GM23248 (cell line): ENCODE data around the gene COL19A1. TPM values are rescaled to one million over a fixed set of nuclear protein-coding genes. Genes with fewer than 3 reads are reported as not detected.

Experiments used
- DNase-seq: peaks from one replicate; pipeline ENCODE4 v3.0.0-alpha.2; 2015
- H2AFZ ChIP-seq: fragments of 200-600 bp; sonication (generic); 2 replicates; pipeline ENCODE4 v1.6.1; 2016; ENCODE audit warnings: antibody characterized with exemption
- H3F3A ChIP-seq: fragments of 200-600 bp; sonication (generic); 2 replicates; pipeline ENCODE4 v1.6.1; 2016; ENCODE audit warnings: mild to moderate bottlenecking, antibody characterized with exemption, mixed run types; ENCODE audit not compliant: insufficient read depth
- H3K27ac ChIP-seq: fragments of 200-600 bp; sonication (generic); 2 replicates; pipeline ENCODE4 v1.5.1; 2016; ENCODE audit warnings: mild to moderate bottlenecking
- H3K27me3 ChIP-seq: fragments of 200-600 bp; sonication (generic); replicated peaks from 2 replicates; pipeline ENCODE4 v1.6.1; 2016; ENCODE audit warnings: mild to moderate bottlenecking; ENCODE audit not compliant: insufficient read depth
- H3K36me3 ChIP-seq: fragments of 200-600 bp; sonication (generic); 2 replicates; pipeline ENCODE4 v1.6.1; 2016; ENCODE audit warnings: low read depth, mild to moderate bottlenecking
- H3K4me1 ChIP-seq: fragments of 200-600 bp; sonication (generic); 2 replicates; pipeline ENCODE4 v1.6.1; 2016; ENCODE audit warnings: mild to moderate bottlenecking; ENCODE audit not compliant: insufficient read depth
- H3K4me2 ChIP-seq: fragments of 200-600 bp; sonication (generic); one replicate; pipeline ENCODE4 v1.6.1; 2016; ENCODE audit warnings: mild to moderate bottlenecking; ENCODE audit not compliant: unreplicated experiment
- H3K4me3 ChIP-seq: fragments of 200-600 bp; sonication (generic); 2 replicates; pipeline ENCODE4 v1.5.1; 2016; ENCODE audit warnings: mild to moderate bottlenecking
- H3K79me2 ChIP-seq: fragments of 200-600 bp; sonication (generic); 2 replicates; pipeline ENCODE4 v1.6.1; 2016; ENCODE audit warnings: mild to moderate bottlenecking; ENCODE audit not compliant: insufficient read depth
- H3K9ac ChIP-seq: fragments of 200-600 bp; sonication (generic); 2 replicates; pipeline ENCODE4 v1.6.1; 2016; ENCODE audit warnings: mild to moderate bottlenecking
- H3K9me2 ChIP-seq: fragments of 200-600 bp; sonication (generic); 2 replicates; pipeline ENCODE4 v1.6.1; 2016; ENCODE audit warnings: mixed run types, mild to moderate bottlenecking, moderate library complexity; ENCODE audit not compliant: insufficient read depth
- H3K9me3 ChIP-seq: fragments of 200-600 bp; sonication (generic); one replicate; pipeline ENCODE4 v1.6.1; 2017; ENCODE audit warnings: low read depth
- H4K20me1 ChIP-seq: fragments of 200-600 bp; sonication (generic); 2 replicates; pipeline ENCODE4 v1.6.0; 2016; ENCODE audit not compliant: insufficient read depth
- EZH2 ChIP-seq: fragments of 200-600 bp; sonication (generic); IDR thresholded peaks from 2 replicates; pipeline ENCODE4 v1.6.1; 2018; ENCODE audit warnings: antibody characterized with exemption, mild to moderate bottlenecking; ENCODE audit not compliant: insufficient read depth, poor library complexity, severe bottlenecking
- EZH2phosphoT487 ChIP-seq: fragments of 200-600 bp; sonication (generic); IDR thresholded peaks from 2 replicates; pipeline ENCODE4 v1.6.1; 2018; ENCODE audit warnings: antibody characterized with exemption, moderate library complexity, mild to moderate bottlenecking, low read depth; ENCODE audit not compliant: insufficient read depth
- WGBS, 2 experiments: methylation state at CpG; one replicate each; pipeline ENCODE4 v1.1.6; 2015 to 2017; ENCODE audit warnings: low lambda C conversion rate in 2 of 2, low coverage in 1 of 2; ENCODE audit errors: missing lambda C conversion rate in 2 of 2; 5-methylcytosine and 5-hydroxymethylcytosine counted together
- in situ Hi-C: fragments of 300-500 bp; cut with MboI; formaldehyde crosslinking; loops from 2 replicates; pipeline ENCODE4 v1.15.0; 2020
- polyA plus RNA-seq: library from polyadenylated mRNA; unstranded; fragments of >200 nt; fragmentation: Nextera tagmentation; extraction: Ambion mirVana; gene quantifications from 2 replicates; pipeline ENCODE4 v1.2.1, GENCODE V29; 2016
- total RNA-seq: library from RNA; depleted of rRNA; stranded (reverse); fragments of >200 nt; shearing (Covaris generic); gene quantifications from 2 replicates; pipeline ENCODE4 v1.2.3, GENCODE V29; 2014

The COL19A1 gene
- total and polyA plus RNA-seq, 2 experiments from 2014 or later = not detected

DNA sequence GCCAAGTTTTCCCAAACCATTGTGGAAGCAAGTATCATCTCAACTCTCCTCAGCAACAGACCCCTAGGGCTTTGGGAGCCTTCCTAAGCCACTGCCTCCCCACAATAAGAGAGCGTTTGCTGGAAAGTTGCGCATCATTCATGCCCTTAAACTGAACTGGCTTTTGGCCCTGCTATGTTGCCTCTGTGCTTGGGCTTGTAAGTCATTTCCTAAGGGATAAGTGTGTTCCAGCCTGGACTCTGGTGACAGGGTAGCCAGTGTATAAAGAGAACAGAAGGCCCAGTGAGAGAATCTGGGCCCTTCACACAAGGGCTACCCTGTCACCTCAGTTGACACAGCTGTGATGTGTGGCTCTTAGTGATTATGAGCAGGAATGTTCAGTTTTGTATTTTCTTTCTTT, 358.7 kb downstream of the COL19A1 start:
- in situ Hi-C loops = no loop called here
- H4K20me1 ChIP-seq = no peaks in the 10 kb centered on the region
- WGBS, 2 experiments = 2 to 15% methylated on average over 2 of the region's 2 CpGs

DNA sequence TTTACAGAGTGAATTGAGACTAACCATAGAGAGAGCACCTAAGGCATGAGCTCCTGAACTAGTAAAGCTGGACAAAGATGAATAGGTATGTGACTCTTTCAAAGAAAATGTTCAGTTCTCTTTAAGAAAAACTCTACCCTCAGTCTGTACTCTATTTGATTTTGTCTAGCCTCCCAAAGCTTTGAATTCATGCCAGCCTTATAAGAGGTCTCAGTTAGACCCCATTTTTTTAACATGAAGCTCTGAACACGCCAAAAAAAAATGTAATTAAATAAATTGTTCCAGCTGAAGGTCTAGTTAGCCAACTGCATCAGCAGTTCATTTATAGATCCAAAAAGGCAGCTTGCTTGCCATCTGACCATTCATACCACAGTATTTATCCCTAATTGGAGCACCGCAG, 365.0 kb downstream of the COL19A1 start:
- TF ChIP-seq EZH2phosphoT487 (no peak), EZH2 (no peak)
- Histone ChIP-seq H4K20me1 (no peaks in the 10 kb centered on the region), H2AFZ (no peak overlapping the region), H3K79me2 (no peaks in the 10 kb centered on the region), H3K27me3 (0 out of 2 replicates have a peak, but pooled peaks cover 8% of the 10 kb centered on the region), H3K27ac (no peak overlapping the region), H3K9me3 (no peaks in the 10 kb centered on the region), H3F3A (no peaks in the 10 kb centered on the region), H3K4me2 (no peak overlapping the region), H3K36me3 (no peaks in the 10 kb centered on the region), H3K9me2 (no peaks in the 10 kb centered on the region), H3K9ac (no peak overlapping the region), H3K4me1 (no peaks in the 10 kb centered on the region), H3K4me3 (no peak overlapping the region)
- WGBS, 2 experiments = 0 to 5% methylated on average over 2 of the region's 2 CpGs
- in situ Hi-C loops = no loop called here
- no peak for DNase-seq

More for the DNA sequence above, 358.7 kb downstream of the COL19A1 start:
- no peaks in the 10 kb centered on the region for H3K79me2 ChIP-seq
- DNase-seq = no peak
- TF ChIP-seq EZH2phosphoT487 = no peak
- TF ChIP-seq EZH2 = no peak
- no peaks in the 10 kb centered on the region for H3K9me3 ChIP-seq
- 0 out of 2 replicates have a peak, but pooled peaks cover 20% of the 10 kb centered on the region for H3K27me3 ChIP-seq
- H3K36me3 ChIP-seq = no peaks in the 10 kb centered on the region
- H3K4me3 ChIP-seq = no peak overlapping the region
- no peak overlapping the region for H3K27ac ChIP-seq
- H3K9me2 ChIP-seq = no peaks in the 10 kb centered on the region
- H3K4me2 ChIP-seq = no peak overlapping the region
- H3F3A ChIP-seq = no peaks in the 10 kb centered on the region
- H2AFZ ChIP-seq = no peak overlapping the region
- no peaks in the 10 kb centered on the region for H3K4me1 ChIP-seq
- no peak overlapping the region for H3K9ac ChIP-seq

DNA sequence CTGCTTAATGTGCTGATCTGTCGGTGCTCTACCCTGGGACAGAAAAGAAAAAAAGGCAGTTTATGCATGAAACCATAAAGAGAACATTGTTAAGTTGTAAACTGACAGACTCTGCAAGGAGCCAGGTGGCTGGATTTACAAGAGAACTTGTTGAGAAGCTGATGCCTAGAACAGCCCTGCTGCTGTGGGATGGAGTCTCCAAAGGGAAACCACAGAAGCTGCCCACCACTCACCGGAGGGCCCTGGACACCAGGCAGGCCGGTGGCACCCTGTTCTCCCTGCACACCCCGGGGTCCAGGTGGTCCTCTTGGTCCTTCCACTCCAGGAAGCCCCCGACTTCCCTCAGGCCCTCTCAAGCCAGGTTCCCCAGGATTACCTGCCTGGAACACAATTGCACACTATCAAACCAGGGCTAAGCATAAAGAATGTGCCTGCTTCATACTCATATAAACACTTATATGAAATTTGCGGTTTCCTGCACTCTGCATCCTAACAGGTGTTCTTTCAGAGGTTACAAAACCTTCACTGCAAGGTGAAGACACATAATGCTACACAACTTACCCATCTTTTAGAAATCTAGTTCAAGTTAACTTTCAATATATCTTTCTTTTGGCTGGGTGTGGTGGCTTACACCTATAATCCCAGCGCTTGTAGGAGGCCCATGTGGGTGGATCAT, 368.3 kb downstream of the COL19A1 start:
- H3K79me2 ChIP-seq = no peaks in the 10 kb centered on the region
- WGBS, 2 experiments = 43% methylated on average over 7 of the region's 7 CpGs
- no peaks in the 10 kb centered on the region for H3K36me3 ChIP-seq
- no peak overlapping the region for H3K27ac ChIP-seq
- in situ Hi-C loops = no loop called here
- no peak overlapping the region for H3K4me3 ChIP-seq
- no peaks in the 10 kb centered on the region for H4K20me1 ChIP-seq
- H3K4me2 ChIP-seq = no peak overlapping the region
- DNase-seq = no peak
- no peaks in the 10 kb centered on the region for H3K9me3 ChIP-seq
- no peaks in the 10 kb centered on the region for H3F3A ChIP-seq
- TF ChIP-seq EZH2 = no peak
- TF ChIP-seq EZH2phosphoT487 = no peak
- H3K27me3 ChIP-seq = peaks cover 5% of the 10 kb centered on the region; the same call in 1 of the 2 replicates
- H3K4me1 ChIP-seq = no peaks in the 10 kb centered on the region
- no peak overlapping the region for H2AFZ ChIP-seq
- no peaks in the 10 kb centered on the region for H3K9me2 ChIP-seq
- no peak overlapping the region for H3K9ac ChIP-seq

DNA sequence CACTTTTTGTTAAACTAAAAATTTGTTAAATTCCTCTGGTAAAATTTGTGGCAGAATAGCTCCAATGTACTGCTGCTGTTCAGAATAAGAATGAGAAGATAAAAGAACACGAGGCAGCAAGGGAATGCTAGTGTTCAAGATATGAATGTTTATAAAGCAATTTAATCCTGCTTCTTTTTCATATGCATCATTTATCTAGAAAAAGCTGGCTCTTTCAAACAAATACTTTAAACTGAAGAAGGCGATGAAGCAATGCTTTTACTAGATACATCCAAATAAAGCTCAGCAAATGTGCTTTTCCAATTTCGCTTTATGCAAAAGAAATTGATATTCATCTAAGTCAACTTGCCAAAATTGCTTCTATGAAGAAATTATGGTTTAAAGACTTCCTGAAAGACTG, 370.0 kb downstream of the COL19A1 start:
- H3K4me3 ChIP-seq = no peak overlapping the region
- H3K4me2 ChIP-seq = no peak overlapping the region
- no peak for DNase-seq
- H2AFZ ChIP-seq = no peak overlapping the region
- WGBS, 2 experiments = 30 to 49% methylated on average over 3 of the region's 3 CpGs
- H3F3A ChIP-seq = no peaks in the 10 kb centered on the region
- no peaks in the 10 kb centered on the region for H4K20me1 ChIP-seq
- no peaks in the 10 kb centered on the region for H3K4me1 ChIP-seq
- no peak overlapping the region for H3K27ac ChIP-seq
- no peaks in the 10 kb centered on the region for H3K36me3 ChIP-seq
- in situ Hi-C loops = no loop called here
- no peak overlapping the region for H3K9ac ChIP-seq
- H3K9me3 ChIP-seq = no peaks in the 10 kb centered on the region
- no peak for TF ChIP-seq EZH2phosphoT487
- no peaks in the 10 kb centered on the region for H3K79me2 ChIP-seq
- peaks cover 5% of the 10 kb centered on the region; the same call in 1 of the 2 replicates for H3K27me3 ChIP-seq
- H3K9me2 ChIP-seq = no peaks in the 10 kb centered on the region

DNA sequence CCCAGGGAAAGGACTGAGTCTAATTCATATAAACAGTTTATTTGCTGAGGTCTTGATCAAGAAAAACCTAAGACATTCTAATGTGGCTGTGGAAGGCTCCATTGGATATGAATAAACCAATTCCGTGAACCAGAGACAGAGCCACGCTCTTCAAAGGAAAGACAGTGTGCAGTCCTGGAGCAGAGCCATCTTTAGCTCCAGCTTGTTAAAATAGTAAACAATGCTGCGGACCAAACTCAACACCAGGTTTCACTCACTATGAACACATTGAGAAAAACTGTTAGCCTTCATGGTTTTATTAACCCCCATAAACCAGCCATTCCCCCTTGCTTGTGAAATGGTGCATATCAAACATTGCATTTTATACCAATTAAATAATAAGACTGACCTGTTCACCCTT, 374.7 kb downstream of the COL19A1 start:
- in situ Hi-C loops = no loop called here
- Histone ChIP-seq H3K9ac (no peak overlapping the region), H3K36me3 (no peaks in the 10 kb centered on the region), H3K4me3 (no peak overlapping the region), H3K9me2 (no peaks in the 10 kb centered on the region), H3K4me1 (no peaks in the 10 kb centered on the region), H3K79me2 (no peaks in the 10 kb centered on the region), H3K9me3 (no peaks in the 10 kb centered on the region), H3F3A (no peaks in the 10 kb centered on the region), H2AFZ (no peak overlapping the region), H3K27ac (no peak overlapping the region), H3K27me3 (peaks cover 7% of the 10 kb centered on the region), H3K4me2 (no peak overlapping the region), H4K20me1 (no peaks in the 10 kb centered on the region)
- DNase-seq = no peak
- TF ChIP-seq EZH2 = no peak
- no peak for TF ChIP-seq EZH2phosphoT487
- WGBS, 2 experiments = 7 to 12% methylated on average over 3 of the region's 3 CpGs
